SH-SY5Y (cell line): Measurements from ENCODE around the gene EREG.

ENCODE experiments used
- GATA2 ChIP-seq: IDR thresholded peaks from 2 replicates; pipeline ENCODE4 v1.6.1; 2011; ENCODE audit warnings: mild to moderate bottlenecking, low read depth, low read length
- GATA3 ChIP-seq: IDR thresholded peaks from 2 replicates; pipeline ENCODE4 v1.6.1; 2011; ENCODE audit warnings: low read depth, mild to moderate bottlenecking, low read length, moderate library complexity

DNA sequence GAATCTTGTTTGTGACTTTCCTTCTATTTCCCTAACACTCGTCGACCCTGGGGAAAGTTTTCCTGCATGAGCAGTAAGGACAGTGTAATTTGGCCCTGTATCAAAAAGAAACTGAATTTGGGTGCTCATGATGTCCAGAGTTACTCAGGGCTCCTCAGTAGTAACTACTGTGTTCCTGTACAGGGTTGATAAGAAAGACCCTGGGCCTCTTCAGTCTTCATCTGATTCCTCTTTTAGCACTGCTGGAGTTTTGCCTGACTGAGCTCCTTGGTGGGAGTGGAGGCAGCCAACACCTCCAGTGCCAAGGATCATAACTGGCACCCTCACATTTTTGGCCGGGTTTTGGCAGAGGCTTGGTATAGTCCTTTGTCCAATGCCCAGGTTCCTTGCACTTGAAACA, 72.9 kb downstream of the EREG start:
- TF ChIP-seq GATA2 = no peak
- TF ChIP-seq GATA3 = no peak
